Osteocyte (in vitro differentiated cells): ENCODE measurements around the gene ACTN2. TPM values are rescaled to one million over a fixed set of nuclear protein-coding genes. Genes with fewer than 3 reads are reported as not detected.

ENCODE experiments used
- DNase-seq: peaks from one replicate; pipeline ENCODE4 v3.0.0; 2021; ENCODE audit warnings: mixed read lengths; ENCODE audit not compliant: unreplicated experiment; ENCODE audit errors: extremely low spot score
- H3K27ac Mint-ChIP-seq: one replicate; pipeline ENCODE4 v1.8.0; 2021; ENCODE audit warnings: mild to moderate bottlenecking, mixed read lengths; ENCODE audit not compliant: unreplicated experiment
- H3K27me3 Mint-ChIP-seq: one replicate; pipeline ENCODE4 v1.8.0; 2021; ENCODE audit warnings: mixed read lengths; ENCODE audit not compliant: unreplicated experiment
- H3K36me3 Mint-ChIP-seq: one replicate; pipeline ENCODE4 v1.8.0; 2021; ENCODE audit warnings: mixed read lengths; ENCODE audit not compliant: unreplicated experiment
- H3K4me1 Mint-ChIP-seq: one replicate; pipeline ENCODE4 v1.8.0; 2021; ENCODE audit warnings: mixed read lengths; ENCODE audit not compliant: unreplicated experiment
- H3K4me3 Mint-ChIP-seq: one replicate; pipeline ENCODE4 v1.8.0; 2021; ENCODE audit warnings: mild to moderate bottlenecking, moderate library complexity, mixed read lengths; ENCODE audit not compliant: unreplicated experiment
- H3K9me3 Mint-ChIP-seq: one replicate; pipeline ENCODE4 v1.8.0; 2021; ENCODE audit warnings: mixed read lengths; ENCODE audit not compliant: unreplicated experiment
- total RNA-seq: library from RNA; stranded (reverse); gene quantifications from 2 replicates; pipeline ENCODE4 v1.2.1, GENCODE V29; 2021
- TF ChIP-seq, protein P1 (sequence below): fragments of 200-600 bp; sonication (generic); IDR thresholded peaks from 2 replicates; pipeline ENCODE4 v1.5.0; 2021; ENCODE audit warnings: antibody characterized with exemption, mild to moderate bottlenecking, moderate library complexity

ACTN2 gene
- total RNA-seq, 1 donor from 2014 or later: not detected

GRCh38 chr1:236670060-236670459 lies 16.2 kb upstream of the ACTN2 start:
- no peak overlapping the region for H3K27ac Mint-ChIP-seq
- H3K4me3 Mint-ChIP-seq: no peak overlapping the region

DNA sequence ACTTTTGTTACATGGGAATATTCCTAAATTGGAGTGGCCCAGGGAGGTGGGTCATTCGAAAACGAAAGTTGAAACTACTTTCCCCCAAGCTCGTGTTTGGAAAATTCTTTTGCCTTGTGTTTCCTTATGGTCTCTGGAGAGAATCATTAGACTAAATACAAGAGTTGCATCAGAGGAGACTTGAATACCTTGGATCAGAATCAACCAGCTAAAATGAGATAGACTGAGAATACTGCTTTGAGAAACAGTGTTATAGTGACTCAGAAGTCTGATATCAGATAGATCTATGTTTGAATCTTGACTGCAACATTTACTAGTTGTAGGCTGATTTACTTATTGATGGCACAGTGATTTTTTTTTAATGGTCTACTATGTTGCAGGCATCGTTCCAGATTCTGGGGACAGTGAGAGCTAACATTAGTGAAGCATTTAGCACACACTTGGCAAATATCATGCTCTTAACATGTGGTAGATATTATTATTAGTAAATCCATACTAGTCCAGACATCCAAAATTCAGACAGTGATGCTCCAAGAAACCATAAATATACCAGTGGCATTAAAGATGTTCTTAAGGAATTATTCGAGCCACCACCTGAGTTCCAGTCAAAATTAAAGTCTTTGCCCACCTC lies 12.9 kb upstream of the ACTN2 start:
- no peaks in the 10 kb centered on the region for H3K4me1 Mint-ChIP-seq
- no peak overlapping the region for H3K27ac Mint-ChIP-seq
- peaks cover 4% of the 10 kb centered on the region for H3K27me3 Mint-ChIP-seq
- no peak for DNase-seq
- no peaks in the 10 kb centered on the region for H3K36me3 Mint-ChIP-seq
- H3K4me3 Mint-ChIP-seq: no peak overlapping the region
- TF ChIP-seq, protein P1, sequence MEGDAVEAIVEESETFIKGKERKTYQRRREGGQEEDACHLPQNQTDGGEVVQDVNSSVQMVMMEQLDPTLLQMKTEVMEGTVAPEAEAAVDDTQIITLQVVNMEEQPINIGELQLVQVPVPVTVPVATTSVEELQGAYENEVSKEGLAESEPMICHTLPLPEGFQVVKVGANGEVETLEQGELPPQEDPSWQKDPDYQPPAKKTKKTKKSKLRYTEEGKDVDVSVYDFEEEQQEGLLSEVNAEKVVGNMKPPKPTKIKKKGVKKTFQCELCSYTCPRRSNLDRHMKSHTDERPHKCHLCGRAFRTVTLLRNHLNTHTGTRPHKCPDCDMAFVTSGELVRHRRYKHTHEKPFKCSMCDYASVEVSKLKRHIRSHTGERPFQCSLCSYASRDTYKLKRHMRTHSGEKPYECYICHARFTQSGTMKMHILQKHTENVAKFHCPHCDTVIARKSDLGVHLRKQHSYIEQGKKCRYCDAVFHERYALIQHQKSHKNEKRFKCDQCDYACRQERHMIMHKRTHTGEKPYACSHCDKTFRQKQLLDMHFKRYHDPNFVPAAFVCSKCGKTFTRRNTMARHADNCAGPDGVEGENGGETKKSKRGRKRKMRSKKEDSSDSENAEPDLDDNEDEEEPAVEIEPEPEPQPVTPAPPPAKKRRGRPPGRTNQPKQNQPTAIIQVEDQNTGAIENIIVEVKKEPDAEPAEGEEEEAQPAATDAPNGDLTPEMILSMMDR: no peak
- no peaks in the 10 kb centered on the region for H3K9me3 Mint-ChIP-seq

More at GRCh38 chr1:236670060-236670459, 16.2 kb upstream of the ACTN2 start:
- DNase-seq: no peak
- no peaks in the 10 kb centered on the region for H3K9me3 Mint-ChIP-seq
- TF ChIP-seq, protein P1: no peak
- H3K27me3 Mint-ChIP-seq: peaks cover 4% of the 10 kb centered on the region
- H3K36me3 Mint-ChIP-seq: no peaks in the 10 kb centered on the region
- H3K4me1 Mint-ChIP-seq: no peaks in the 10 kb centered on the region

DNA sequence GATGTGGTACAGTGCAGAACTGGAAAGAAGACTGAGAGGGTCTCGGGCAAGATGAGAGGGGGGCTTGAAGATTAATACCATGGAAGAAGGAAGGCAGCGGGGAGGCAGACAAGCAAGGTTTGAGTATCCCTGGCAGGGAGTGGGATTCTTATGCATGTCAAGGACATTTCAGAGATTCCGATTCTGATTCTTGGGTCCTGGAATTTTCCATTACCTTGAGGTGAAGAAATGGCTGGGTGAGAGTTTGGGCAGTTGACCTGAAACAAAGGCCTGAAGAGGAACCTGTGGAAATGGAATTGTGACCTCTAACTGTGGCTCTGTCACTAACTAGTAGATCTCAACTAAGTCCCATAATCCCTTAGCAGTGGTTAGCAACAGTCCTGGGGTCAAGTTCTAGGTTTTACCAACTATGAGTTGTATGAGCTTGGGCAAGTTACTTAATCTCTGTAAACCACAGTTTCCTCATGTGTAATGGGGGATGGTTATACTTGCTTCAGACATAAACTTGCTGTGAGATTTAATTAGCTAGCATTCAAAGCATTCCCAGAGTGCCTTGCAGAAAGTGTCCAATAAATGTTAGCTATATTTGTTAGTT lies 8.6 kb upstream of the ACTN2 start:
- TF ChIP-seq, protein P1: no peak
- Mint-ChIP-seq H3K27ac (no peak overlapping the region), H3K4me3 (no peak overlapping the region), H3K36me3 (no peaks in the 10 kb centered on the region), H3K27me3 (peaks cover 28% of the 10 kb centered on the region), H3K4me1 (no peaks in the 10 kb centered on the region), H3K9me3 (no peaks in the 10 kb centered on the region)
- no peak for DNase-seq

GRCh38 chr1:236681219-236681618 lies 5.1 kb upstream of the ACTN2 start:
- Mint-ChIP-seq H3K27ac (no peak overlapping the region), H3K9me3 (no peaks in the 10 kb centered on the region), H3K36me3 (no peaks in the 10 kb centered on the region), H3K27me3 (peaks cover 39% of the 10 kb centered on the region), H3K4me1 (peaks cover 5% of the 10 kb centered on the region), H3K4me3 (no peak overlapping the region)
- DNase-seq: no peak
- TF ChIP-seq, protein P1: no peak

- Mint-ChIP-seq H3K4me3 (peak overlapping the region; percentile 61), H3K27me3 (peaks cover 58% of the 10 kb centered on the region), H3K9me3 (no peaks in the 10 kb centered on the region), H3K36me3 (no peaks in the 10 kb centered on the region), H3K27ac (no peak overlapping the region), H3K4me1 (peaks cover 8% of the 10 kb centered on the region)
- TF ChIP-seq, protein P1: no peak
- DNase-seq: no peak
Observed at GRCh38 chr1:236685205-236685916, 938 bp upstream of the ACTN2 start.
